Measurements from ENCODE around the gene APLP1.

DNA sequence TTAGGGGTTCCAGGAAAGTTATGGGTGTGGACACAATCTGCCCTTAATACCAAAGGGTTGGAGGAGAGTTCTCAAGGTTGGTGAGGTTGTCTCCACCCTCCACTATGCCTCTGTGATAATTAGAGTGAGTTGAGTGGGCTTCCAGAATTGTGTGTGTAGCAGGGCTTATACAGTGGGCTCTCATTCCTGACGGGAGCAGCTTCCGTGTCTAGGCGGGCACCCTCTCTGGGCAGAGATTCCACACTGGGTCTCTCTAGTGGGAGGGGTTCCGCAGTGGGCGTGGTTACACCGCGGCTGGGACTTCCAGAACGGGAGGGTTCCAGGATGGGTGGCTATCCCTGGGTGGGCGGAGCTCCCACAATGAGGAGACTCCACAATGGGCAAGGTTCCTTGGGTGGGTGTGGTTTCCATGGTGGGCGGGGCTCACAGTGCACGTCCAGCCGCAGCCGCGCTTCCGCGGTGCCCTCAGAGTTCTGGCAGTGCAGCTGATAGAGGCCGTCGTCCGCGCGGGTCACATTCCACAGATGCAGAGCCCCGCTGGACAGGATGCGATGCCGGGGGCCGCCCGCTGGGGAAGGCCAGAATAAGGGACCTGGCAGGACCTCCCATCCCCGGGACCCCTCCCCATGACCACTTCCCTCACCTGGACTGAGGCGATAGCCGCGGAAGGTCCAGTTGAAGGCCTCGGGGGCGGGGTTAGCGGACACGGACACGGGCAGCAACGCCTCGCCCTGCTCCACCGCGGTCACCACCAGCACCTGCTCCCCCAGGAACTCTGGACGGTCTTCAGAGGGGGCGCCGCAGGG is 24.5 kb upstream of the APLP1 start:
- TF ChIP-seq, protein P1, sequence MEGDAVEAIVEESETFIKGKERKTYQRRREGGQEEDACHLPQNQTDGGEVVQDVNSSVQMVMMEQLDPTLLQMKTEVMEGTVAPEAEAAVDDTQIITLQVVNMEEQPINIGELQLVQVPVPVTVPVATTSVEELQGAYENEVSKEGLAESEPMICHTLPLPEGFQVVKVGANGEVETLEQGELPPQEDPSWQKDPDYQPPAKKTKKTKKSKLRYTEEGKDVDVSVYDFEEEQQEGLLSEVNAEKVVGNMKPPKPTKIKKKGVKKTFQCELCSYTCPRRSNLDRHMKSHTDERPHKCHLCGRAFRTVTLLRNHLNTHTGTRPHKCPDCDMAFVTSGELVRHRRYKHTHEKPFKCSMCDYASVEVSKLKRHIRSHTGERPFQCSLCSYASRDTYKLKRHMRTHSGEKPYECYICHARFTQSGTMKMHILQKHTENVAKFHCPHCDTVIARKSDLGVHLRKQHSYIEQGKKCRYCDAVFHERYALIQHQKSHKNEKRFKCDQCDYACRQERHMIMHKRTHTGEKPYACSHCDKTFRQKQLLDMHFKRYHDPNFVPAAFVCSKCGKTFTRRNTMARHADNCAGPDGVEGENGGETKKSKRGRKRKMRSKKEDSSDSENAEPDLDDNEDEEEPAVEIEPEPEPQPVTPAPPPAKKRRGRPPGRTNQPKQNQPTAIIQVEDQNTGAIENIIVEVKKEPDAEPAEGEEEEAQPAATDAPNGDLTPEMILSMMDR (conservative IDR thresholded peaks at IDR 0.05) = no peak
- TF ChIP-seq EZH2 (IDR thresholded peaks at IDR 0.05; ENCODE audit: low read depth) = no peak
